NCI-H2227 (cell line): ENCODE data around the gene EID1.

Experiments
- DNase-seq: peaks from one replicate; lab custom pipeline; 2025; ENCODE audit not compliant: unreplicated experiment; lab: John Stamatoyannopoulos, UW

EID1 gene

GRCh38 chr15:48868536-48868935, 9.4 kb upstream of the EID1 start:
- no peak for DNase-seq

GRCh38 chr15:48869966-48870365, 8.0 kb upstream of the EID1 start:
- no peak for DNase-seq

GRCh38 chr15:48871542-48871941, 6.4 kb upstream of the EID1 start:
- no peak for DNase-seq

GRCh38 chr15:48872632-48873031, 5.3 kb upstream of the EID1 start:
- DNase-seq = no peak

GRCh38 chr15:48875241-48875960, 2.5 kb upstream of the EID1 start:
- no peak for DNase-seq

- DNase-seq = no peak
Measured at GRCh38 chr15:48876057-48876456, 1.9 kb upstream of the EID1 start.

GRCh38 chr15:48880070-48880634, 2.2 kb downstream of the EID1 start:
- DNase-seq = no peak

GRCh38 chr15:48883699-48884098, 5.8 kb downstream of the EID1 start:
- no peak for DNase-seq

- DNase-seq = no peak
Measured at GRCh38 chr15:48887144-48887543, 9.2 kb downstream of the EID1 start.

GRCh38 chr15:48888191-48888590, 10.3 kb downstream of the EID1 start:
- DNase-seq = no peak

- DNase-seq = no peak
Measured at GRCh38 chr15:48888836-48889235, 10.9 kb downstream of the EID1 start.

- no peak for DNase-seq
Measured at GRCh38 chr15:48889925-48890324, 12.0 kb downstream of the EID1 start.

GRCh38 chr15:48890375-48890972, 12.5 kb downstream of the EID1 start:
- no peak for DNase-seq

- DNase-seq = peak; percentile 8
Measured at GRCh38 chr15:48891232-48891765, 13.4 kb downstream of the EID1 start.

- no peak for DNase-seq
Measured at GRCh38 chr15:48893311-48893710, 15.4 kb downstream of the EID1 start.

- peak; percentile 29 for DNase-seq
Measured at GRCh38 chr15:48896869-48897814, 19.2 kb downstream of the EID1 start.

GRCh38 chr15:48898032-48898431, 20.1 kb downstream of the EID1 start:
- DNase-seq = no peak

- no peak for DNase-seq
Measured at GRCh38 chr15:48898446-48898845, 20.5 kb downstream of the EID1 start.

- DNase-seq = no peak
Measured at GRCh38 chr15:48899793-48900192, 21.9 kb downstream of the EID1 start.

GRCh38 chr15:48904758-48905157, 26.8 kb downstream of the EID1 start:
- DNase-seq = no peak

GRCh38 chr15:48905216-48905615, 27.3 kb downstream of the EID1 start:
- DNase-seq = no peak
